GM19328 (cell line): Measurements from ENCODE around the gene TMPRSS9.

Experiments used
- ATAC-seq: cut with Tn5 transposase; IDR thresholded peaks from one replicate; pipeline ENCODE4 v1.9.1; 2021; ENCODE audit warnings: mild to moderate bottlenecking, moderate library complexity; ENCODE audit not compliant: unreplicated experiment

The TMPRSS9 gene

GRCh38 chr19:2432131-2432848 is 72.2 kb downstream of the TMPRSS9 start:
- ATAC-seq = no peak

- ATAC-seq = no peak
Measured at GRCh38 chr19:2433854-2434253, 73.8 kb downstream of the TMPRSS9 start.

- no peak for ATAC-seq
Measured at GRCh38 chr19:2434267-2434666, 74.2 kb downstream of the TMPRSS9 start.

GRCh38 chr19:2434721-2435265 is 74.7 kb downstream of the TMPRSS9 start:
- no peak for ATAC-seq

GRCh38 chr19:2436384-2436783 is 76.3 kb downstream of the TMPRSS9 start:
- ATAC-seq = no peak

GRCh38 chr19:2436926-2437325 is 76.9 kb downstream of the TMPRSS9 start:
- ATAC-seq = no peak

- ATAC-seq = no peak
Measured at GRCh38 chr19:2438178-2438577, 78.1 kb downstream of the TMPRSS9 start.

GRCh38 chr19:2440515-2440914 is 80.5 kb downstream of the TMPRSS9 start:
- ATAC-seq = no peak

- no peak for ATAC-seq
Measured at GRCh38 chr19:2441096-2441752, 81.2 kb downstream of the TMPRSS9 start.

- ATAC-seq = no peak
Measured at GRCh38 chr19:2443116-2443784, 83.2 kb downstream of the TMPRSS9 start.

- no peak for ATAC-seq
Measured at GRCh38 chr19:2443785-2444182, 83.7 kb downstream of the TMPRSS9 start.

GRCh38 chr19:2444251-2445002 is 84.4 kb downstream of the TMPRSS9 start:
- no peak for ATAC-seq

GRCh38 chr19:2446381-2446780 is 86.3 kb downstream of the TMPRSS9 start:
- ATAC-seq = no peak

GRCh38 chr19:2449019-2449418 is 89.0 kb downstream of the TMPRSS9 start:
- ATAC-seq = no peak

- no peak for ATAC-seq
Measured at GRCh38 chr19:2451138-2451537, 91.1 kb downstream of the TMPRSS9 start.

GRCh38 chr19:2451741-2452140 is 91.7 kb downstream of the TMPRSS9 start:
- no peak for ATAC-seq

GRCh38 chr19:2453431-2454025 is 93.5 kb downstream of the TMPRSS9 start:
- ATAC-seq = no peak

GRCh38 chr19:2454199-2454961 is 94.3 kb downstream of the TMPRSS9 start:
- ATAC-seq = no peak

GRCh38 chr19:2454962-2455850 is 95.1 kb downstream of the TMPRSS9 start:
- ATAC-seq = no peak
